ENCODE measurements around the gene LDLRAD2. TPM values are rescaled to one million over a fixed set of nuclear protein-coding genes. Genes with fewer than 3 reads are reported as not detected.

Gene LDLRAD2
- total and polyA plus RNA-seq, 9 of the 15 experiments (the other 6 are each of a cell fraction or from before 2014, with no cell fraction given) = 0.45 to 0.48 TPM; not detected in 7

GRCh38 chr1:21782868-21783678 lies 29.0 kb upstream of the LDLRAD2 start, which contains the start of gene USP48 (continued):
- TF ChIP-seq, protein P1, sequence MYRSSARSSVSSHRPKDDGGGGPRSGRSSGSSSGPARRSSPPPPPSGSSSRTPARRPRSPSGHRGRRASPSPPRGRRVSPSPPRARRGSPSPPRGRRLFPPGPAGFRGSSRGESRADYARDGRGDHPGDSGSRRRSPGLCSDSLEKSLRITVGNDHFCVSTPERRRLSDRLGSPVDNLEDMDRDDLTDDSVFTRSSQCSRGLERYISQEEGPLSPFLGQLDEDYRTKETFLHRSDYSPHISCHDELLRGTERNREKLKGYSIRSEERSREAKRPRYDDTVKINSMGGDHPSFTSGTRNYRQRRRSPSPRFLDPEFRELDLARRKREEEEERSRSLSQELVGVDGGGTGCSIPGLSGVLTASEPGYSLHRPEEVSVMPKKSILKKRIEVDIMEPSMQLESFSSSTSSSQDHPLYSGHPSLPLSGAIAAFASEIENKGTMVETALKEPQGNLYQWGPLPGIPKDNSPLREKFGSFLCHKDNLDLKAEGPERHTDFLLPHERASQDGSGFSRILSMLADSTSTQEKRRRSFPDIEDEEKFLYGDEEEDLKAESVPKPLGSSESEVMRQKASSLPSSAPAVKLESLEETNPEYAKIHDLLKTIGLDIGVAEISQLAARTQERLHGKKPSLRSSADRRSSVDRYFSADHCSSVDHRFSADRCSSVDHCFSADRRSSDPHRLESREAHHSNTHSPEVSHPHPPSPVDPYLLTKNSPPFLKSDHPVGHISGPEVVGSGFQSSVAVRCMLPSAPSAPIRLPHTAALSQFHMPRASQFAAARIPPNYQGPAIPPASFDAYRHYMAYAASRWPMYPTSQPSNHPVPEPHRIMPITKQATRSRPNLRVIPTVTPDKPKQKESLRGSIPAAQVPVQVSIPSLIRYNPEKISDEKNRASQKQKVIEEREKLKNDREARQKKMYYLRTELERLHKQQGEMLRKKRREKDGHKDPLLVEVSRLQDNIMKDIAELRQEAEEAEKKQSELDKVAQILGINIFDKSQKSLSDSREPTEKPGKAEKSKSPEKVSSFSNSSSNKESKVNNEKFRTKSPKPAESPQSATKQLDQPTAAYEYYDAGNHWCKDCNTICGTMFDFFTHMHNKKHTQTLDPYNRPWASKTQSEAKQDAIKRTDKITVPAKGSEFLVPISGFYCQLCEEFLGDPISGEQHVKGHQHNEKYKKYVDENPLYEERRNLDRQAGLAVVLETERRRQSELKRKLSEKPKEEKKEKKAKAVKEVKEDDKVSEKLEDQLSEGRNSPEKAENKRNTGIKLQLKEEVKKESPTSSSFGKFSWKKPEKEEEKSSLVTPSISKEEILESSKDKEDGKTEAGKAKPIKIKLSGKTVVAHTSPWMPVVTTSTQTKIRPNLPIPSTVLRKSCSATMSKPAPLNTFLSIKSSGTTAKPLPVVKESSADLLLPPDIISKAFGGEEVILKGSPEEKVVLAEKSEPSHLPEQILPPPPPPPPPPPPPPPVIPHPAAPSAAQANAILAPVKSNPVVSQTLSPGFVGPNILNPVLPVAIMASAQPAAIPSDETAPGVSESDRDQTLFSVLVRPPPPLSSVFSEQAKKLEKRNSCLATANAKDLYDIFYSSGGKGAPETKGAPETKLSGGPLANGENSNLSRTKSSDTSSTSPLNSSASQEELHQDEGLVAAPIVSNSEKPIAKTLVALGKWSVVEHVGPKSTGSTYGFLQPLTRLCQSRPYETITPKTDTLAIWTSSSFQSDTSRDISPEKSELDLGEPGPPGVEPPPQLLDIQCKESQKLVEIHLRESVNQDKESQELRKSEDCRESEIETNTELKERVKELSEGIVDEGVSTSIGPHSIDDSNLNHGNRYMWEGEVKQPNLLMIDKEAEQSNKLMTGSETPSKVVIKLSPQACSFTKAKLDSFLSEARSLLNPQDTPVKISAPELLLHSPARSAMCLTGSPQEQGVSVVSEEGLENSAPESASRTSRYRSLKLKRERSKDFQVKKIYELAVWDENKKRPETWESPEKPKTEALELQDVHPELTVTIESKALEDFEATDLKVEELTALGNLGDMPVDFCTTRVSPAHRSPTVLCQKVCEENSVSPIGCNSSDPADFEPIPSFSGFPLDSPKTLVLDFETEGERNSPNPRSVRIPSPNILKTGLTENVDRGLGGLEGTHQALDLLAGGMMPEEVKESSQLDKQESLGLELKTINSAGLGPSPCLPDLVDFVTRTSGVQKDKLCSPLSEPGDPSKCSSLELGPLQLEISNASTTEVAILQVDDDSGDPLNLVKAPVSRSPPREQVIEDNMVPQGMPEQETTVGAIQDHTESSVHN (IDR thresholded peaks at IDR 0.05; ENCODE audit: borderline replicate concordance in 1 of 2, low read depth in 1 of 2) = 0 out of 4 replicates have a peak, but pooled peaks of 1 of the 2 experiments have one; percentile 67
- peak; percentile 55 for TF ChIP-seq MTA1 (IDR thresholded peaks at IDR 0.05; ENCODE audit: borderline replicate concordance)
- TF ChIP-seq SNIP1 (IDR thresholded peaks at IDR 0.05; ENCODE audit: low read depth) = peak; percentile 42; the same call in 1 of the 2 replicates
- 0 out of 2 replicates have a peak, but pooled peaks have one; percentile 55 for TF ChIP-seq CAMTA2 (CRISPR knock-in tag; conservative IDR thresholded peaks at IDR 0.05)
- TF ChIP-seq SMARCC2 (IDR thresholded peaks at IDR 0.05; ENCODE audit: low read depth) = peak; percentile 17; the same call in 1 of the 2 replicates
- TF ChIP-seq TAL1 (IDR thresholded peaks at IDR 0.05) = no peak
- TF ChIP-seq RBM34 (IDR thresholded peaks at IDR 0.05; ENCODE audit: borderline replicate concordance, insufficient read depth, low read length) = peak; percentile 93; the same call in 1 of the 2 replicates
- peak; percentile 16; the same call in 1 of the 2 replicates for TF ChIP-seq OTX1 (CRISPR knock-in tag; IDR thresholded peaks at IDR 0.05)
- TF ChIP-seq ZNF354B (CRISPR knock-in tag; IDR thresholded peaks at IDR 0.05) = no peak
- 0 out of 2 replicates have a peak, but pooled peaks have one; percentile 20 for TF ChIP-seq SMAD3 (CRISPR knock-in tag; conservative IDR thresholded peaks at IDR 0.05)
- TF ChIP-seq TAF1 (IDR thresholded peaks at IDR 0.05; ENCODE audit: control insufficient read depth, extremely low read depth, insufficient read depth, low read length, severe bottlenecking) = peak; percentile 97
- TF ChIP-seq SIRT6 (IDR thresholded peaks at IDR 0.05; ENCODE audit: low read depth, low read length) = peak; percentile 69
- TF ChIP-seq, protein P2, sequence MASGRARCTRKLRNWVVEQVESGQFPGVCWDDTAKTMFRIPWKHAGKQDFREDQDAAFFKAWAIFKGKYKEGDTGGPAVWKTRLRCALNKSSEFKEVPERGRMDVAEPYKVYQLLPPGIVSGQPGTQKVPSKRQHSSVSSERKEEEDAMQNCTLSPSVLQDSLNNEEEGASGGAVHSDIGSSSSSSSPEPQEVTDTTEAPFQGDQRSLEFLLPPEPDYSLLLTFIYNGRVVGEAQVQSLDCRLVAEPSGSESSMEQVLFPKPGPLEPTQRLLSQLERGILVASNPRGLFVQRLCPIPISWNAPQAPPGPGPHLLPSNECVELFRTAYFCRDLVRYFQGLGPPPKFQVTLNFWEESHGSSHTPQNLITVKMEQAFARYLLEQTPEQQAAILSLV (tag; IDR thresholded peaks at IDR 0.05) = peak; percentile 6; the same call in 1 of the 2 replicates
- TF ChIP-seq, protein P3, sequence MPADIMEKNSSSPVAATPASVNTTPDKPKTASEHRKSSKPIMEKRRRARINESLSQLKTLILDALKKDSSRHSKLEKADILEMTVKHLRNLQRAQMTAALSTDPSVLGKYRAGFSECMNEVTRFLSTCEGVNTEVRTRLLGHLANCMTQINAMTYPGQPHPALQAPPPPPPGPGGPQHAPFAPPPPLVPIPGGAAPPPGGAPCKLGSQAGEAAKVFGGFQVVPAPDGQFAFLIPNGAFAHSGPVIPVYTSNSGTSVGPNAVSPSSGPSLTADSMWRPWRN (IDR thresholded peaks at IDR 0.05; ENCODE audit: low read depth) = no peak
- TF ChIP-seq KLF13 (tag; IDR thresholded peaks at IDR 0.05; ENCODE audit: borderline replicate concordance, low read depth) = peak; percentile 49; the same call in 1 of the 2 replicates
- no peak for TF ChIP-seq SP1 (CRISPR knock-in tag; IDR thresholded peaks at IDR 0.05)

Measured in K562 (cell line).